Spleen (tissue), 11 donors: ENCODE measurements around the gene SCARB1. TPM values are rescaled to one million over a fixed set of nuclear protein-coding genes. Genes with fewer than 3 reads are reported as not detected.

Source experiments
- DNase-seq: peaks from one replicate; pipeline ENCODE4 v3.0.0-alpha.2; 2020
- H3K27ac ChIP-seq, 8 donors: fragments of 200-600 bp; sonication (generic) in 7 of 8; 1 replicate in 4 of 8; 2 replicates in 4 of 8; pipeline versions ENCODE4 v1.5.0 to v1.8.0; 2016 to 2021; ENCODE audit warnings: inconsistent platforms in 4 of 8, mild to moderate bottlenecking in 4 of 8, moderate library complexity in 1 of 8
- H3K27me3 ChIP-seq, 7 donors: fragments of 200-600 bp; sonication (generic) in 6 of 7; replicated peaks in 1 of 7; 1 replicate in 4 of 7; 2 replicates in 3 of 7; pipeline versions ENCODE4 v1.5.0 to v1.8.0; 2016 to 2021; ENCODE audit warnings: inconsistent platforms in 3 of 7, mild to moderate bottlenecking in 1 of 7
- H3K36me3 ChIP-seq, 6 donors: fragments of 200-600 bp; sonication (generic) in 5 of 6; 1 replicate in 4 of 6; 2 replicates in 2 of 6; pipeline versions ENCODE4 v1.5.0 to v1.8.0; 2016 to 2021; ENCODE audit warnings: inconsistent platforms in 2 of 6
- H3K4me1 ChIP-seq, 6 donors: fragments of 200-600 bp; sonication (generic) in 5 of 6; 1 replicate in 3 of 6; 2 replicates in 3 of 6; pipeline versions ENCODE4 v1.5.0 to v1.8.0; 2016 to 2021; ENCODE audit warnings: inconsistent platforms in 3 of 6
- H3K4me3 ChIP-seq, 8 donors: fragments of 200-600 bp; sonication (generic) in 7 of 8; 1 replicate in 4 of 8; 2 replicates in 4 of 8; pipeline versions ENCODE4 v1.5.0 to v1.8.0; 2016 to 2021; ENCODE audit warnings: inconsistent platforms in 4 of 8, mild to moderate bottlenecking in 4 of 8, moderate library complexity in 2 of 8
- H3K9me3 ChIP-seq, 8 donors: fragments of 200-600 bp; sonication (generic) in 7 of 8; 1 replicate in 4 of 8; 2 replicates in 4 of 8; pipeline versions ENCODE4 v1.5.0 to v1.8.0; 2016 to 2021; ENCODE audit warnings: inconsistent platforms in 4 of 8
- CTCF ChIP-seq, 11 experiments: fragments of 200-600 bp in 7 of 11; fragments of 450-650 bp in 4 of 11; sonication (generic) in 4 of 11; IDR thresholded peaks in 8 of 11; conservative IDR thresholded peaks in 3 of 11; 1 replicate in 7 of 11; 2 replicates in 4 of 11; pipeline versions ENCODE4 v1.4.0 to v1.8.0; 2016 to 2021; ENCODE audit warnings: antibody characterized with exemption in 11 of 11, inconsistent platforms in 4 of 11, mild to moderate bottlenecking in 1 of 11
- POLR2A ChIP-seq, 3 donors: fragments of 450-650 bp; IDR thresholded peaks; one replicate each; pipeline ENCODE4 v1.5.1; 2017; ENCODE audit warnings: antibody characterized with exemption in 3 of 3, mild to moderate bottlenecking in 1 of 3
- POLR2AphosphoS5 ChIP-seq, 3 donors: sonication (generic); formaldehyde crosslinking; IDR thresholded peaks; one replicate each; pipeline ENCODE4 v1.5.1; 2017; ENCODE audit warnings: antibody characterized with exemption in 3 of 3
- WGBS, 5 donors: extraction: QIAGEN DNeasy Blood & Tissue Kit in 3 of 5; methylation state at CpG; one replicate each; pipeline versions ENCODE4 v1.1.5 to v1.1.7; 2013 to 2018; 5-methylcytosine and 5-hydroxymethylcytosine counted together
- intact Hi-C: fragments of 100-400 bp; cut with DNase I; formaldehyde crosslinking; loops from one replicate; pipeline ENCODE4 v1.15.0; 2023; ENCODE audit warnings: low total_unique reads
- polyA plus RNA-seq, 3 donors: library from polyadenylated mRNA; stranded (reverse); fragments of 200-250 nt; gene quantifications; one replicate each; pipeline ENCODE4 v1.2.1, GENCODE V29; 2013
- total RNA-seq, 7 donors: library from RNA; depleted of rRNA in 3 of 7; stranded (reverse); fragments of >200 nt in 3 of 7; fragmentation: NEBNext Ultra II Directional in 4 of 7; extraction: Animal tissue kit (Norgen Biotek cat#: 25700) in 4 of 7; gene quantifications; one replicate each; pipeline versions ENCODE4 v1.1.0 to v1.2.1, GENCODE V29; 2016 to 2021
- donor health status: healthy with polysubstance abuse.
- donor health status: DM: no; HTN: no; CAD: no; lungs with moderate emphysema.
- donor health status: DM: no; HTN: no; CAD: no.
- donor health status: Bipolar disorder and iron deficiency.
- donor health status: healthy.
- donor health status: DM: no; HTN: no; CAD: no.
- donor health status: DM: yes; HTN: yes; CAD: no.

Gene SCARB1
- total and polyA plus RNA-seq, 10 donors, result 11.9 to 59.3 (median 24.3) TPM

- WGBS, 5 donors, result 68 to 87% (median 78%) methylated on average over 2 of the region's 2 CpGs
- TF ChIP-seq CTCF (IDR thresholded peaks at IDR 0.05 in 8 of 11, conservative IDR thresholded peaks at IDR 0.05 in 3 of 11), result no peak
- TF ChIP-seq POLR2A (IDR thresholded peaks at IDR 0.05), result no peak
- no peak for TF ChIP-seq POLR2AphosphoS5 (IDR thresholded peaks at IDR 0.05)
- DNase-seq, result no peak
- no peaks in the 10 kb centered on the region for H3K36me3 ChIP-seq
- peaks cover 0 to 59% (median 18%) of the 10 kb centered on the region in 6 donors for H3K4me1 ChIP-seq
- peaks cover 0 to 8% (median 0%) of the 10 kb centered on the region in 8 donors for H3K9me3 ChIP-seq
- intact Hi-C loops, result no loop called here
- no peaks in the 10 kb centered on the region for H3K27me3 ChIP-seq
- peak overlapping the region in 1 of 8 donors; percentile 28 for H3K27ac ChIP-seq
- no peak overlapping the region for H3K4me3 ChIP-seq
Observed at GRCh38 chr12:124731869-124732268, 131.8 kb downstream of the SCARB1 start.

DNA sequence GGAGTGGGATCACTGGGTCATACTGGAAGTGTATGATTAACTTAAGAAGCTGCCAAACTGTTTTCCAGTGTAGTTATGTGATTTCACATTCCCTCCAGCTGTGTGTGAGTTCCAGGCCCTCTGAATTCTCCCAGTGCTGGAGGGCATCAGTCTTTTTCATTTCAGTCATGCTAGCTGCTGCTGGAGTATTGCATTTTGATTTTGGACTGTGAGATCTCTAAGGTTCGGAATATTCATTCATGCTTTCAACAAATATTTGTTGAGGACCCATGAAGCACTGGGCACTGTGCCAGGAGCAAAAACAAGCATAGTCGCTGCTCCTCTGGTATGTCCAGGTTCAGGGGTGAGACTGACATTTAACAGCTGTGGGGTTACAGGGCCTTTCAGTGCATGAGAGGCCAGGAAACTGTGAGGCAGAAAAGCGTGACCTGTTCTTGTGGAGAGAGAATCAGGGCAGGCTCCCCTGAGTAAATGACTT lies 133.2 kb downstream of the SCARB1 start:
- Histone ChIP-seq H3K36me3 (no peaks in the 10 kb centered on the region), H3K27ac (peak overlapping the region in 2 of 8 donors; percentile 1 to 38), H3K4me1 (peaks cover 0 to 59% (median 22%) of the 10 kb centered on the region in 6 donors), H3K4me3 (no peak overlapping the region), H3K27me3 (no peaks in the 10 kb centered on the region), H3K9me3 (peaks cover 0 to 8% (median 0%) of the 10 kb centered on the region in 8 donors)
- no peak for DNase-seq
- 65 to 73% (median 71%) methylated on average over 3 of the region's 3 CpGs for WGBS, 5 donors
- TF ChIP-seq POLR2AphosphoS5 (IDR thresholded peaks at IDR 0.05) (no peak), POLR2A (IDR thresholded peaks at IDR 0.05) (no peak), CTCF (IDR thresholded peaks at IDR 0.05 in 8 of 11, conservative IDR thresholded peaks at IDR 0.05 in 3 of 11) (no peak)
- intact Hi-C loops, result no loop called here

- H3K4me3 ChIP-seq, result no peak overlapping the region
- intact Hi-C loops, result no loop called here
Observed at GRCh38 chr12:124727922-124728321, 135.7 kb downstream of the SCARB1 start.

More at GRCh38 chr12:124727922-124728321, 135.7 kb downstream of the SCARB1 start:
- WGBS, 5 donors, result 77 to 83% (median 79%) methylated on average over 10 of the region's 10 CpGs
- no peaks in the 10 kb centered on the region for H3K27me3 ChIP-seq
- peaks cover 0 to 39% (median 14%) of the 10 kb centered on the region in 6 donors for H3K4me1 ChIP-seq
- DNase-seq, result no peak
- TF ChIP-seq POLR2A (IDR thresholded peaks at IDR 0.05) (no peak), CTCF (IDR thresholded peaks at IDR 0.05 in 8 of 11, conservative IDR thresholded peaks at IDR 0.05 in 3 of 11) (no peak), POLR2AphosphoS5 (IDR thresholded peaks at IDR 0.05) (no peak)
- H3K27ac ChIP-seq, result peak overlapping the region; percentile 16 to 87 (median 82)
- no peaks in the 10 kb centered on the region for H3K36me3 ChIP-seq
- H3K9me3 ChIP-seq, result peaks cover 0 to 8% (median 0%) of the 10 kb centered on the region in 8 donors
